PFSK-1 (cell line): ENCODE data around the gene GSE1.

Experiments used
- FOXP2 ChIP-seq: optimal IDR thresholded peaks from 2 replicates; pipeline ENCODE3; 2011; ENCODE audit warnings: borderline replicate concordance, control low read depth, inconsistent platforms; ENCODE audit not compliant: insufficient read depth; ENCODE audit errors: extremely low read length, extremely low read depth
- POLR2AphosphoS5 ChIP-seq: IDR thresholded peaks from 2 replicates; pipeline ENCODE4 v1.6.1; 2012; ENCODE audit warnings: low read depth, mild to moderate bottlenecking, control low read depth, low read length, moderate library complexity
- SIN3A ChIP-seq: IDR thresholded peaks from 2 replicates; pipeline ENCODE4 v1.6.1; 2012; ENCODE audit warnings: mild to moderate bottlenecking, low read length, moderate library complexity, borderline replicate concordance; ENCODE audit not compliant: insufficient read depth
- TAF1 ChIP-seq: IDR thresholded peaks from 2 replicates; pipeline ENCODE4 v1.6.1; 2012; ENCODE audit warnings: low read length, control low read depth, borderline replicate concordance; ENCODE audit not compliant: insufficient read depth
- TF ChIP-seq, protein P1 (sequence below), 2 experiments: IDR thresholded peaks; 2 replicates each; pipeline versions ENCODE4 v1.6.1 to v1.8.0; 2011 to 2012; ENCODE audit warnings: low read depth in 2 of 2, low read length in 2 of 2, control low read depth in 1 of 2, inconsistent platforms in 1 of 2, mild to moderate bottlenecking in 1 of 2, moderate library complexity in 1 of 2; ENCODE audit not compliant: insufficient read depth in 1 of 2

DNA sequence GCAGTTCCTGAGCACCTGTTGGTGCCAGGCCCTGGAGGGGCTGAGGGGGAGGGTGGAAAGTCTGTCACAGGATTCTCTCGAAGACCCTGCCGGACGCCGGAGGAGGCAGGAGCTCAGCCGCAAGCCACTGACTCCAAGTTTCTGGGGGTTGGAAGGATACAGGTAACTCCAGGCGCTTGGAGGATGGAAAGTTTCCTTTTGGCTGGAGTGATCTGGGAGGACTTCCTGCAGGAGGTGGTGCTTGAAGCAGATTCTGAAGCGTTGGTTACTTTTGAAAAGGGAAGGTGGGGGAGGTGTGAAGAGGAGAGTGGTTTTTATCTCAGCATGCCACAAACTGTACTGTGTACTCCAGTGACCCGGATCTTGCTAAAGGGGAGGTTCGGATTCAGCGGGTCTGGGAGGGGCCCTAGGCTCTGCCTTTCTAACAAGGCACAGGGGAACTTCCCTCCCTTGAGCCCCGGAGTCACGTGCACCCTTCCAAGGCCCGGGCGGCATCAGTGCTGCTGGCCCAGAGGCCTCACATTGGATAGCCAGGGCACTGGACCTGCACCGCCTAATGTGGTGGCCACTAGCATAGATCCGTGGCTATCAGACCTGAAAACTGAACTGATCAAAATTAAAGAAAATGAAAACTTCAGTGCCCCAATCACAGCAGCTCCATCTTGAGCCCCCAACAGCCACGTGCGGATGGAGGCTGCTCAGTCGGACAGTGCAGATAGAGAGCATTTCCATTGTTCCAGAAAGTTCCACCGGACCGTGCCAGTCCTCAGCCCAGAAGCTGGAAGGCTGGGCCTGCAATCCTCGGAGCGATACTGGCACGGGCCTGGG lies 42.2 kb upstream of the GSE1 start:
- TF ChIP-seq, protein P1, sequence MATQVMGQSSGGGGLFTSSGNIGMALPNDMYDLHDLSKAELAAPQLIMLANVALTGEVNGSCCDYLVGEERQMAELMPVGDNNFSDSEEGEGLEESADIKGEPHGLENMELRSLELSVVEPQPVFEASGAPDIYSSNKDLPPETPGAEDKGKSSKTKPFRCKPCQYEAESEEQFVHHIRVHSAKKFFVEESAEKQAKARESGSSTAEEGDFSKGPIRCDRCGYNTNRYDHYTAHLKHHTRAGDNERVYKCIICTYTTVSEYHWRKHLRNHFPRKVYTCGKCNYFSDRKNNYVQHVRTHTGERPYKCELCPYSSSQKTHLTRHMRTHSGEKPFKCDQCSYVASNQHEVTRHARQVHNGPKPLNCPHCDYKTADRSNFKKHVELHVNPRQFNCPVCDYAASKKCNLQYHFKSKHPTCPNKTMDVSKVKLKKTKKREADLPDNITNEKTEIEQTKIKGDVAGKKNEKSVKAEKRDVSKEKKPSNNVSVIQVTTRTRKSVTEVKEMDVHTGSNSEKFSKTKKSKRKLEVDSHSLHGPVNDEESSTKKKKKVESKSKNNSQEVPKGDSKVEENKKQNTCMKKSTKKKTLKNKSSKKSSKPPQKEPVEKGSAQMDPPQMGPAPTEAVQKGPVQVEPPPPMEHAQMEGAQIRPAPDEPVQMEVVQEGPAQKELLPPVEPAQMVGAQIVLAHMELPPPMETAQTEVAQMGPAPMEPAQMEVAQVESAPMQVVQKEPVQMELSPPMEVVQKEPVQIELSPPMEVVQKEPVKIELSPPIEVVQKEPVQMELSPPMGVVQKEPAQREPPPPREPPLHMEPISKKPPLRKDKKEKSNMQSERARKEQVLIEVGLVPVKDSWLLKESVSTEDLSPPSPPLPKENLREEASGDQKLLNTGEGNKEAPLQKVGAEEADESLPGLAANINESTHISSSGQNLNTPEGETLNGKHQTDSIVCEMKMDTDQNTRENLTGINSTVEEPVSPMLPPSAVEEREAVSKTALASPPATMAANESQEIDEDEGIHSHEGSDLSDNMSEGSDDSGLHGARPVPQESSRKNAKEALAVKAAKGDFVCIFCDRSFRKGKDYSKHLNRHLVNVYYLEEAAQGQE (IDR thresholded peaks at IDR 0.05; ENCODE audit: insufficient read depth in 1 of 2, low read depth in 2 of 2, low read length in 2 of 2) = no peak
- no peak for TF ChIP-seq SIN3A
- no peak for TF ChIP-seq POLR2AphosphoS5
- no peak for TF ChIP-seq TAF1
- TF ChIP-seq FOXP2 = no peak
